Tongue (tissue), 2 donors: ENCODE data around the gene CINP. TPM values are rescaled to one million over a fixed set of nuclear protein-coding genes. Genes with fewer than 3 reads are reported as not detected.

Experiments used
- DNase-seq: peaks from one replicate; pipeline ENCODE4 v3.0.0-alpha.2; 2015
- total RNA-seq: library from RNA; depleted of rRNA; stranded (reverse); fragments of >200 nt; gene quantifications from one replicate; pipeline ENCODE4 v1.2.3, GENCODE V29; 2014

The CINP gene
- total RNA-seq, result 41.3 TPM

- DNase-seq, result peak; percentile 98
These were observed at the start of gene CINP, which contains the start of gene TECPR2 for GRCh38 chr14:102362545-102363181. CINP (minus strand) TSS chr14:102362890; CDS start chr14:102362851, 39 bp downstream. TECPR2 (plus strand) TSS chr14:102362941; CDS start chr14:102376722, 13,781 bp downstream.

- no peak for DNase-seq
These were observed 46.0 kb upstream of the CINP start for GRCh38 chr14:102408724-102409123.

DNA sequence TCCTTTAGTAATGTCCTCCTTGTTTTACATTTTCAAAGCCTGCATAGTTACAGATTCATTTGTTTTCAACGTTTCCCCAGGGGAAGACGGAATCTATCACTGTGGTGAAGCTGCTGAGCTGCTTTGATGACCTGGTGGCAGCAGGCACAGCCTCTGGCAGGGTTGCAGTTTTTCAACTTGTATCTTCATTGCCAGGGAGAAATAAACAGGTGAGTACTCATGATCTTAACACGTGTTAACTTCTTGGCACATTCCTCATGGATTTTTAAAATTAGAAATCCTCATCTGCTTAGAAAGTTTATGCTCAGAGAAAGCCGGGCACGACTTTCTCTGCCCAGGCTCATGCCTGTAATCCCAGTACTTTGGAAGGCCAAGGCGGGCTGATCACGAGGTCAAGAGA is 44.6 kb upstream of the CINP start:
- no peak for DNase-seq

- DNase-seq, result no peak
These were observed 40.3 kb upstream of the CINP start for GRCh38 chr14:102403028-102403427.

GRCh38 chr14:102396521-102396920 is 33.8 kb upstream of the CINP start:
- no peak for DNase-seq

GRCh38 chr14:102394717-102395375 is 32.2 kb upstream of the CINP start:
- no peak for DNase-seq

DNA sequence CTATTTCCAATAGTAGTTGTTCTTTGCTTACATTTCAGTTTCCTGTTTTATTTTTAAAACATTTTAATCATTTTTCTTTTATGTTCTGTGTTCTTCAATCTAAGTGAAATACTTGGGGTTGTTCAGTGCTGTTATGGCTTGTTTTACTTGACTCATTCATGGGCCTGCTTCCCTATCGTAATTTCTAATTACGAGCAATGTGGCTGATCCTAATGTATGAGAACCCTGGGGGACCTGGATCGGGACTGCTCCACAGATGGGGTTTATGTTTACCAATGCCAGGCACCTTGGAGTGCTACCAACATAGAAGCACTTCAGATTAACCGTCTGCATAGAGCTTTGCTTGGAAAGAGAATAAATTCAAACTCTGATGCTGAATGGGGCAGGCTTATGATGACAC is 29.8 kb upstream of the CINP start:
- DNase-seq, result no peak

DNA sequence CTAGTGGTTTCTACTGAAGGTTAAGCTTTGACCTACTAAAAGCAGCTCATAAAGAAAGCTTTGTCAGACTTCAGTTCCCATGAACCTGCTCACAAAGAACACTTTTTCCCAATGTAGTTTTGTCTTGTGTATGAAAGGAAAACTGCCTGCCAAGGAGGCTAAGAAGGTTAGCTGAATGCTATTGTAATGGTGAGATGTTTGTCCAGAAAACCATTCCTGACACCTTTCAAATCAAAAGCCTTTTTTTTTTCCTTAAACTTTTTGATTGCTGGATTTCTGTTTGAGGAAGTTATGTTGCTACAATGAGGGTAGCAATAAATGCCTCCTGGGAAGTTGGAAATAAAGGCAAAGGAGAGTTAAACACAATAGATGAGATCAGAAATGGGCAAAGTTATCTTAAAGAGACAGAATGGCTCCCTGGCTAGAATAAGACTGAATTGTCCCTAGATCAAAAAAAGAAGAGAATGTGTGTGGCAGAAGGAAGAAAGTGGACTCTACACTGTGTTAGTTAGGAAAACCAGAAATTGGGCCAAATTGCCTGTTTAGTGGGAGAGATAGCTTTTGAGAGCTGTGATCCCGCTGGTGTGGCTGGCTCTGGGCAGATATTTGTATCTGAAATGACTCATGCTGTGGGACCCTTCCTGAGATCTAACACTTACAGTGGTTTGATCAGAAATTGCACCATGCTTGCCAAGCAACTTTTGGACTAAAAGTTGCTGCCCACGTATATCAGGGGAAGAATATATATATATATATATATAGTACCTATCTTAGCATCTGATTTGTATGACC is 27.6 kb upstream of the CINP start:
- DNase-seq, result no peak

GRCh38 chr14:102389246-102389645 is 26.6 kb upstream of the CINP start:
- DNase-seq, result no peak

DNA sequence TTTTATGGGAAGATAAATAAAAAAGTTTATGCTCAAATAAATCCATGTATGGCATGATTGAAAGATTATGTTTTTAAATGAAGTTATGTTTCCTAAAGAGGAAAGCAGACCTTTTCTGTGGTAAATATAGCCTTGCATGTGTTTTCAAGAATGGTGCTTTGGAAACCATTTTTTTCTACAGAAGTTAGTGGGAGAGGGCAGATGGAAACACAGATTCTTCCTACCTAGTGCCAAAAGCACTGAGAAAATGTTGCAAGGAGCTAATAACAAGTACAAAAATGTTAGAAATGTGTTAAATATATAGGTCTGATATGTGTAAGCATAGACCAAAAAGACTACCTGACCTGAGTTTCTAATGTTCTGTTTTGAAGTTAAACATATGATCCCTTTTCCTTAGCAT is 24.4 kb upstream of the CINP start:
- no peak for DNase-seq

DNA sequence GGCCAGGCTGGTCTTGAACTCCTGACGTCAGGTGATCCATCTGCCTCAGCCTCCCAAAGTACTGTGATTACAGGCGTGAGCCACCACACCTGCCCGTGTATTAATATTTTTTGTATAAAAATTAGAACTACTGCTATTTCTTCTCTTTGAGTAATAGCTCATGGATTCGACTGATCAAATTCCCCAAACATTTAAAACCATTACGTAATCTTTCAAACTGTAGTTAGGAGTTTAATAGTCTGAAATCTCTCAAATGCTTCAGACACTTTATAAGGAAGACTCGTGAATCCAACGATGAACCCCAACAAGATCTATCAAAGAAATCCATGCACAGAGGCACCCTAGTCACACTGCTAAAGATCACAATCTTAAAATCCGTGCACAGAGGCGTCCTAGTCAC is 16.1 kb upstream of the CINP start:
- DNase-seq, result no peak

DNA sequence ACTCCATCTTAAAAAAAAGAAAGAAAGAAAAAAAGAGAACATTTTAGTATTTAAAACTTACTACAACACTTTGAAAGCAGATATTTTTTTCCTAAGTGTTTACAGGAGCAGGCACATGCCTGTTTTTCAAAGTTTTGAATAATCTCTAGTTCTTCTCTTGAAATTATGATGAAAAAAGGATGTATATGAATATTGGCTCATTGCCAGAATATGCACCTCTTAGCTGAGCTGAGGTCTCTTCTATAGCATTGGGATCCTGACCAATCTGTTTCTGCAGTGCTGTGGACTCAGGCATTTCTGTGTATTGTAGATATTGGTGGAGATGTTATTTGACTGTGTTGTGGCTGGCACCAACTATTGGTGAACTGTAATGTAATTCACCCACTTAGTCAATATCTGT is 15.0 kb upstream of the CINP start:
- DNase-seq, result no peak

GRCh38 chr14:102375119-102375518 is 12.4 kb upstream of the CINP start:
- no peak for DNase-seq

DNA sequence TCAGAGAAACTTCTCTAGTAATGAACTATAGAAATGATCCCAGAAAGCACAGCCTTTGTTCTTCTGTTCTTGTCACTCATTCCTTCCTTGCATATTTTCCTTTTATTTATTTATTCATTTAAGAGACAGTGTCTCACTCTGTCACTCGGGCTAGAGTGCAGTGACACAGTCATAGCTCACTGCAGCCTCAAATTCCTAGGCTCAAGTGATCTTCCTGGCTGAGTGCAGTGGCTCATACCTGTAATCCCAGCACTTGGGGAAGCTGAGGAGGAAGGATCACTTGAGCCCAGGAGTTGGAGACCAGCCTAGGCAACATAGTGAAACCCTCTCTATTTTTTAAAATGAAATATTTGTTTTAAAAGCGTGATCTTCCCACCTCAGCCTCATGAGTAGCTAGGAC is 11.6 kb upstream of the CINP start:
- DNase-seq, result no peak

DNA sequence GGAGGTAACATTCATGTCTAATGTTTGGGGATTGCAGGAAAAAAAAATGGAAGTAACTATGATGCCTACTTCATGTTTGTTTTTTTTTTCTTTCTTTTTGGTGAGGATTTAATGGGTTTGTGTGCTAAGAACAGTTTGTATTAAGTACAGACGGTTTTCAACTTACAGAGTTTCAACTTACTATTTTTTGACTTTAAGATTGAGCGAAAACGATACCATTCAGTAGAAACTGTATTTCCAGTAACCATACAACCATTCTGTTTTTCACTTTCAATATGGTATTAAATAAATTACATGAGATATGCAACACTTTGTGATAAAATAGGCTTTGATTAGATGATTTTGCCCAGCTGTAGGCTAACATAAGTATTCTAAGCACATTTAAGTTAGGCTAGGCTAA is 10.4 kb upstream of the CINP start:
- DNase-seq, result no peak

- DNase-seq, result no peak
These were observed 8.7 kb upstream of the CINP start for GRCh38 chr14:102371361-102371760.

DNA sequence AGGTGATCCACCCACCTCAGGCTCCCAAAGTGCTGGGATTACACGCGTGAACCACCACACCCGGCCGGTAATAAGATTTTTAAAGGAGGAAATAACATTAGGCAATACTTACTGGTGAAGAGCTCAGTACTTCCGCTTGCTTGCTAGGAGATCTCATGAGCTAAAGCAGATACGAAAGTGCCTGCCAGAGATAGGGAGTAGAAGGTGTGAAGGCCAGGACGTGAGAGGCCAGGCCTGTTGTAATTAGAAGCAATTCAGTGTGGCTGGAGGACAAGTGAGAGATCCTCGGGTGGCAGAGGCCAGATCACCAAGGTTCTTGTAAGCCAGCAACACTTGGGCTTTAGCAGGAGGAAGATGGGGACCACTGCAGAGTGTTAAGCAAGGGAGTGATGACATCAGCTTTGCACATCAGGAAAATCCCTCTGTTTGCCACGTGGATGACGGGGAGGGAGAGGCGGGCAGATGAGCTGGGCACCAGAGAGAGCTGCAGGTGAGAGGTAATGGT is 7.7 kb upstream of the CINP start:
- DNase-seq, result no peak

GRCh38 chr14:102363182-102363943 is 673 bp upstream of the CINP start:
- DNase-seq, result no peak

DNA sequence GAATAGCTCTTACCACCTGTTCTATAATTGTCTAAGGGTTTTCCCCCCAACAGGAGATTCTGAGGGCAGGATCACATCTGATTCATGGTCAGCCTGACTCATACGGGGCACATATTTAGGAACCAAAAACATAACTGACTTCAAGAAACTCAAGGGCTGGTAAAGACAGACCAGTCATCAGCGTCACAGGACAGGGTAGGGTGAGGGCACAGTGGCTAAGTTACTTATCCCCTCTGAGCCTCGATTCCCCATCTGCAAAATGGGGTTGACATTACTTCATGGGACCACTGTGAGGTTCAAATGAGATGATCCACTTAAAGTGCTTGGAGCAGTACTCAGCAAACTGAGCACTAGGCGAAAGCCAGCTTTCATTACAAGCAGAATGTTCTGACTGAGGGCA is 606 bp downstream of the CINP start:
- no peak for DNase-seq

DNA sequence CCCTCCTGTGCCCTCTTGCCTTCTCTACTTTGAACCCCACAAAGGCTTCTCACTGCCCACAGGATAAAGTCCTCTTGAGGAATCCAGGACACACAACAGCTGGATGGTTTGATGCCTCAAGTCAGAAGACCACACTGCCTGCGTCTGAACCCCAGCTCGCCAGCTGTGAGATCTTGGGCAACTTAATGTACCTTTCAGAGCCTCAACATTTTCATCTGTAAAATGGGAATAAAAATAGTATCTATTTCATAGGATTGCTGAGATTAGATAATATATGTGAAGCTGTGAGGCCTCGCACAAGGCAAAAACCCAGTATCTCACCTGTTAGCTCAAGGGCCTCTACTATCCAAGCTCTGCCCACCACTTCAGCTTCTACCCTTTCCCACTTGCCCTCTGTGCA is 2.3 kb downstream of the CINP start:
- no peak for DNase-seq

DNA sequence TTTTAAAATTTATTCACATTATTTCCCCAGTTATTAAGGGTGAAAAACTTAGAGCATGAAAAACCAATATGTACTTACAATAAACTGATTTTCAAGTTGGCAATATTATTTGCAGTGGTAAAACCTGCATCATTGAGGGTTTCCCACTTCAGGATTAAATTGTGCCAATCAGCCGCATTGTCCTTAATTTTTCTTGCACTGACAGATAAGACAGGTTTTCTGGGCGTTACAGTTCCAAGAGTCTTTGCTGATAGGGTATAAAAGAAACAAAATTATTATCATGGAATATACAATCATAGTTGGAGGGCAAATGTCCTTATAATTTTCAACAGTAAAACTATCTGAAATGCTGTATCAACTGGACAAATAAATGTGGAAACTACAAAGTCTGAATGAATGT is 3.3 kb downstream of the CINP start:
- no peak for DNase-seq

DNA sequence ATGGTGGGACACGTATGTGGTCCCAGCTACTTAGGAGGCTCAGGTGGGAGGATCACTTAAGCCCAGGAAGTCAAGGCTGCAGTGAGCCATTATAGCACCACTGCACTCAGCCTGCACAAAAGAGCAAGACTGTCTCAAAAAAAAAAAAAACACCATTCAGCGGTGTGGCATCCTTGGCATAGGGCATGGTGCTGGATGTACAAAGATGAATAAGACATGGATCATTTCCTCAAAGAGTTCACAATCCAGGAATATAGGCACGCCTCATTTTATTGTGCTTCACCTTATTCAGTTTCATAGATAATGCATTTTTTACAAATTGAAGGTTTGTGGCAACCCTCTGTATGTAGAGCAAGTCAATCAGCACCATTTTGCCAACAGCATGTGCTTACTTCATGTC is 6.4 kb downstream of the CINP start:
- DNase-seq, result no peak
